Activated B cell treated with CpG ODN at 0.5 μM for 24 hours (primary cell): ENCODE measurements around the gene TMEM154. TPM values are rescaled to one million over a fixed set of nuclear protein-coding genes. Genes with fewer than 3 reads are reported as not detected.
A peak's percentile ranks its signal among the peaks of the same experiment; 100 is the strongest.

Experiments
- ATAC-seq: fragments of 200-7000 bp; cut with Tn5 transposase; one replicate; pipeline ENCODE4 v1.10.0; 2021; ENCODE audit warnings: low read depth, mild to moderate bottlenecking, moderate library complexity
- CTCF ChIA-PET: fragments of 350-600 bp; sonication (Branson Sonifier 250); formaldehyde crosslinking; loops from one replicate; lab custom pipeline; 2021; ENCODE audit warnings: antibody characterized with exemption; lab: Charles Lee
- POLR2A ChIA-PET: fragments of 350-600 bp; sonication (Branson Sonifier 250); formaldehyde crosslinking; loops from one replicate; lab custom pipeline; 2021; ENCODE audit warnings: antibody characterized with exemption; lab: Charles Lee
- DNase-seq: peaks from one replicate; pipeline ENCODE4 v3.0.0; 2022
- H3K27ac Mint-ChIP-seq: one replicate; pipeline ENCODE4 v1.8.0; 2020; ENCODE audit warnings: mixed read lengths
- H3K27me3 Mint-ChIP-seq: one replicate; pipeline ENCODE4 v1.8.0; 2021; ENCODE audit warnings: mixed read lengths
- H3K36me3 Mint-ChIP-seq: one replicate; pipeline ENCODE4 v1.8.0; 2021; ENCODE audit warnings: low read depth, mixed read lengths
- H3K4me1 Mint-ChIP-seq: one replicate; pipeline ENCODE4 v1.8.0; 2021; ENCODE audit warnings: mixed read lengths
- H3K4me3 Mint-ChIP-seq: one replicate; pipeline ENCODE4 v1.8.0; 2020; ENCODE audit warnings: mild to moderate bottlenecking, mixed read lengths
- H3K9me3 Mint-ChIP-seq: one replicate; pipeline ENCODE4 v1.8.0; 2020; ENCODE audit warnings: mixed read lengths
- intact Hi-C: fragments of 100-400 bp; cut with micrococcal nuclease; formaldehyde crosslinking; loops from one replicate; pipeline ENCODE4 v1.15.1; 2024
- total RNA-seq: library from RNA; stranded (reverse); gene quantifications from 2 replicates; pipeline ENCODE4 v1.2.3, GENCODE V29; 2022
- TF ChIP-seq, protein P1 (sequence below): fragments of 200-600 bp; IDR thresholded peaks from one replicate; pipeline ENCODE4 v1.8.0; 2022; ENCODE audit warnings: antibody characterized with exemption, mild to moderate bottlenecking

The TMEM154 gene, protein sequence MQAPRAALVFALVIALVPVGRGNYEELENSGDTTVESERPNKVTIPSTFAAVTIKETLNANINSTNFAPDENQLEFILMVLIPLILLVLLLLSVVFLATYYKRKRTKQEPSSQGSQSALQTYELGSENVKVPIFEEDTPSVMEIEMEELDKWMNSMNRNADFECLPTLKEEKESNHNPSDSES
- 47.5 and 59.9 TPM in 2 replicates for total RNA-seq

DNA sequence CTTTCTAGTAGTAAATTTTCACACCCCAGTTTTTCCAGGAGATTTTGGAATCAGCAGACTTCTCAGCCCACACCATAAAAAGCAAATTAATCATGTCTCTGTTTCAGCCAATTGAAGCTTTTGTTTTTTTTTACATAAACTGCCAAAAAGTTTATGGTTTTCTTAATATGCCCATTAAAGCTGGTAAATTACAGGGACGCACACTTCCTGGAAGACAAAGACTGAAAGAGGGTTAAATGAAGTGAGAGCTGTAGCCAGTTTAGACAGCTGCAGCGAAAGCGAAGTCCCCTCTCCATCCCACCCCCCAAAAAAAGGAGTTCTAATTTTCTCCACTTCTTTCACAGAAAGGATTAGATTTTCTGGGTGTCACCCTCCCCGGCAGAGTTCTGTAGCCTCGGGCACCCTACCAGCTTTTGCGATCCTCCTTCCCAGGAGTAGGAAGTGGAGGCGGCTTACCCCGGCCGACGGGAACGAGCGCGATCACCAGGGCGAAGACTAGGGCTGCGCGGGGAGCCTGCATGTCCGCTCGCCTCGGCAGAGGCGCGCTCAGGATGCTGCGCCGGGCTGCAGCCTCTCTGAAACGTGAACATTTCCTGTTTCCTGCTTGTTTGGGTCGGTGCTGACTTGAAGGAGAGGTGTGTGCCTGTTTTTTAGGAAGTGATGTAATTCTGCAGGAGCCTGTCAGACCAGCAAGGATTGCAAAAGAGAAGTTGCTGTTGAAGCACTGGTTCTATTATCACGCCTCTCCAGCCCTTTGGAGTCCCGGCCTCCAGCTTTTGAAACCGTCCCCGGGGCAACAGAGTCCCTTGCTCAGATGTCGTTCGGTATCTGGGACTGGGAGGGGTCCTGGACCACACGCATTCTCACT, at the start of gene TMEM154:
TMEM154 (minus strand) TSS at position 584 of the 868 bp plus-strand sequence; CDS start at position 520, 64 bp downstream.
- TF ChIP-seq, protein P1, sequence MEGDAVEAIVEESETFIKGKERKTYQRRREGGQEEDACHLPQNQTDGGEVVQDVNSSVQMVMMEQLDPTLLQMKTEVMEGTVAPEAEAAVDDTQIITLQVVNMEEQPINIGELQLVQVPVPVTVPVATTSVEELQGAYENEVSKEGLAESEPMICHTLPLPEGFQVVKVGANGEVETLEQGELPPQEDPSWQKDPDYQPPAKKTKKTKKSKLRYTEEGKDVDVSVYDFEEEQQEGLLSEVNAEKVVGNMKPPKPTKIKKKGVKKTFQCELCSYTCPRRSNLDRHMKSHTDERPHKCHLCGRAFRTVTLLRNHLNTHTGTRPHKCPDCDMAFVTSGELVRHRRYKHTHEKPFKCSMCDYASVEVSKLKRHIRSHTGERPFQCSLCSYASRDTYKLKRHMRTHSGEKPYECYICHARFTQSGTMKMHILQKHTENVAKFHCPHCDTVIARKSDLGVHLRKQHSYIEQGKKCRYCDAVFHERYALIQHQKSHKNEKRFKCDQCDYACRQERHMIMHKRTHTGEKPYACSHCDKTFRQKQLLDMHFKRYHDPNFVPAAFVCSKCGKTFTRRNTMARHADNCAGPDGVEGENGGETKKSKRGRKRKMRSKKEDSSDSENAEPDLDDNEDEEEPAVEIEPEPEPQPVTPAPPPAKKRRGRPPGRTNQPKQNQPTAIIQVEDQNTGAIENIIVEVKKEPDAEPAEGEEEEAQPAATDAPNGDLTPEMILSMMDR, result no peak
- intact Hi-C loops, result loop anchor here (1.0 to 10.0 kb wide), 8 partner anchors 18 to 455 kb away; partner anchors contain the start of genes ARFIP1, FBXW7 and TIGD4
- H3K36me3 Mint-ChIP-seq, result peaks cover 11% of the 10 kb centered on the region
- peak within 1 kb of the TSS; percentile 95 for H3K4me3 Mint-ChIP-seq
- H3K9me3 Mint-ChIP-seq, result no peaks in the 10 kb centered on the region
- H3K27ac Mint-ChIP-seq, result peak within 1 kb of the TSS; percentile 96
- no peaks in the 10 kb centered on the region for H3K27me3 Mint-ChIP-seq
- ChIA-PET CTCF (interaction anchor here (0.7 to 4.3 kb wide), 5 partner anchors 36 to 225 kb away, joined by 3 to 27 read pairs (median 4); no protein-coding TSS in a partner anchor), POLR2A (interaction anchor here (0.7 to 10.1 kb wide), 18 partner anchors 10 to 178 kb away, joined by 3 to 152 read pairs (median 6); partner anchors contain the start of gene FBXW7)
- ATAC-seq (peak; percentile 83), DNase-seq (peak; percentile 66)
- peaks cover 84% of the 10 kb centered on the region for H3K4me1 Mint-ChIP-seq

DNA sequence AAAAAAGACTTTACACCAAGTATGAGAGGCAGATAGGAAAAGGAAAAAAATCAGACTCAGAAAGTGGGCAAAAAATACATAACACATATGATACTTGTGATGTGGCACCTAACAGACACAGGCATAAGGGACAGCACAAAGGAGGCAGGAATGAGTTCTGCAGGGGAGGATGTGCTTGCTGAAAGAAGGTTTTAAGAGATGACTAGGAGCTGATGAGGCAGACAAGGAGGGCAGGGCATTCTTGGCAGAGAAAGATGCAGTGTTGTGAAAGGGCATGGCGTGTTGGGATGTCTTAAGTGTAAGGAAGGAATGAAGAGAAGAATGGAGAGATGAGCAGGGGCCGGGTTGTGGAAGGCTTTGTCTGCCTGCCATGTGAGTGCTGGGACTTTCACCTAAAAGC, 49.7 kb upstream of the TMEM154 start:
- no peaks in the 10 kb centered on the region for H3K36me3 Mint-ChIP-seq
- no peak overlapping the region for H3K27ac Mint-ChIP-seq
- no peaks in the 10 kb centered on the region for H3K27me3 Mint-ChIP-seq
- H3K9me3 Mint-ChIP-seq, result no peaks in the 10 kb centered on the region
- peaks cover 15% of the 10 kb centered on the region for H3K4me1 Mint-ChIP-seq
- intact Hi-C loops, result no loop called here
- POLR2A ChIA-PET, result no interaction called here
- H3K4me3 Mint-ChIP-seq, result no peak overlapping the region
- no peak for ATAC-seq
- CTCF ChIA-PET, result no interaction called here
- DNase-seq, result no peak
- TF ChIP-seq, protein P1, result no peak

DNA sequence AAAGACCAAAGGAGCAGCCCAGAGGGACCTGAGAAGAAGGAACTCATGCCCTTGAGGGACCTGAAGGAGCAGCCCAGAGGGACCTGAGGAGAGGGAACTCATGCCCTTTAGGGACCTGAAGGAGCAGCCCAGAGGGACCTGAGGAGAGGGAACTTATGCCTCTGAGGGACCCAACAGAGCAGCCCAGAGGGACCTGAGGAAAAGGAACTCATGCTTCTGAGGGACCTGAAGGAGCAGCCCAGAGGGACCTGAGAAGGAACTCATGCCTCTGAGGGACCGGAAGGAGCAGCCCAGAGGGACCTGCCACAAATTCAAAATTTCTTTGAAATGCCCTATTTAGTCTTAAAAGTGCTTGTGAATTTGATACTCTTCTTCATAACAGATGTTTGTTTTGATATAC, 48.5 kb upstream of the TMEM154 start:
- DNase-seq (no peak), ATAC-seq (peak; percentile 42)
- no peaks in the 10 kb centered on the region for H3K9me3 Mint-ChIP-seq
- TF ChIP-seq, protein P1, result no peak
- H3K27ac Mint-ChIP-seq, result no peak overlapping the region
- ChIA-PET POLR2A (interaction anchor here (0.7 kb wide), 1 partner anchor 8 kb away, joined by 3 read pairs; no protein-coding TSS in a partner anchor), CTCF (no interaction called here)
- no peaks in the 10 kb centered on the region for H3K36me3 Mint-ChIP-seq
- no peak overlapping the region for H3K4me3 Mint-ChIP-seq
- intact Hi-C loops, result no loop called here
- peaks cover 9% of the 10 kb centered on the region for H3K4me1 Mint-ChIP-seq
- no peaks in the 10 kb centered on the region for H3K27me3 Mint-ChIP-seq

DNA sequence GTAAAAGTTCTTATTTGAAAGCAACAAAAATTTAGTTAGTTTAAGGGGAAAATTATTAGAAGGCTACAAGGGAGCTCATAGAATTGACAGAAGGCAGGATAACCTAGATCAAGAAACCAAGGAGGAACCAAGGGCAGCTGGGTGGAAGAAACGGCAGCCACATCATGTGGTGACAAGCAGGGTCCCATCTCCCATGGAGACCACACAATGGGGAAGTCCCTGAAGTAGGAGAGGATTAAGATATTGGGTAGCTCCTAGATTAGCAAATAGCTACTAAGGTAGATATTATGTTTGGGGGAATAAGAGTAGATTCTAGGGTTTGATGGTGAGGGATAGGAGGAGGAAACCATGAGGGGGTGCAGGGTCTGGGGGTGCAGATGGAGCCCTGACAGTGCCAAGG, 48.0 kb upstream of the TMEM154 start:
- ATAC-seq, result no peak
- POLR2A ChIA-PET, result no interaction called here
- no peak for DNase-seq
- H3K9me3 Mint-ChIP-seq, result peaks cover 3% of the 10 kb centered on the region
- H3K27ac Mint-ChIP-seq, result no peak overlapping the region
- TF ChIP-seq, protein P1, result no peak
- intact Hi-C loops, result no loop called here
- no peak overlapping the region for H3K4me3 Mint-ChIP-seq
- no peaks in the 10 kb centered on the region for H3K27me3 Mint-ChIP-seq
- no peaks in the 10 kb centered on the region for H3K36me3 Mint-ChIP-seq
- CTCF ChIA-PET, result no interaction called here
- peaks cover 9% of the 10 kb centered on the region for H3K4me1 Mint-ChIP-seq

DNA sequence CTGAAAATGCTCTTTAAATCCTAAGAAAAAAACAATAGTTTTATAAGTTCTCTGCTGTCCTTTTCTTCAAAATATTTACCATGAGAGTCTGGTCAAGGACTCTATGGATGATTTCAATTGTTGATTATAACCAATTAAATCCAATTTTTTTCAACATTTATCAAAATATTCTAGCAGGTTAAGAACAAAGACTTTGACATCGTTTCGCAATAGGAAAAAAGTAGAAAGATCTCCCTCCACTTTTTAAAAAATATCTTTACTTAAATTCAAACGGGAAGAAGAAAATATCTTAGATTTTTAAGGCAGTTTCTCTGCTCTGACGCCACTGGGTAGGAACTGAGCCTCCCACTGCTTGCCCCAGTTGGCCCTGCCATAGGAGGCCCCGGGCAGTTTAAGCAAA, 44.7 kb upstream of the TMEM154 start:
- H3K27ac Mint-ChIP-seq, result no peak overlapping the region
- ATAC-seq, result no peak
- peaks cover 3% of the 10 kb centered on the region for H3K9me3 Mint-ChIP-seq

More for the DNA sequence above, 44.7 kb upstream of the TMEM154 start:
- ChIA-PET CTCF (no interaction called here), POLR2A (no interaction called here)
- TF ChIP-seq, protein P1, result no peak
- DNase-seq, result no peak
- intact Hi-C loops, result no loop called here
- H3K27me3 Mint-ChIP-seq, result no peaks in the 10 kb centered on the region
- H3K4me3 Mint-ChIP-seq, result no peak overlapping the region
- H3K4me1 Mint-ChIP-seq, result peaks cover 9% of the 10 kb centered on the region
- H3K36me3 Mint-ChIP-seq, result no peaks in the 10 kb centered on the region
